ENCODE measurements around the gene ZBTB46.
A peak's percentile ranks its signal among the peaks of the same experiment; 100 is the strongest.

The ZBTB46 gene

GRCh38 chr20:63703976-63704748 lies 126.9 kb downstream of the ZBTB46 start:
- Mint-ChIP-seq H3K4me3 (no peak overlapping the region), H3K9me3 (no peaks in the 10 kb centered on the region)

DNA sequence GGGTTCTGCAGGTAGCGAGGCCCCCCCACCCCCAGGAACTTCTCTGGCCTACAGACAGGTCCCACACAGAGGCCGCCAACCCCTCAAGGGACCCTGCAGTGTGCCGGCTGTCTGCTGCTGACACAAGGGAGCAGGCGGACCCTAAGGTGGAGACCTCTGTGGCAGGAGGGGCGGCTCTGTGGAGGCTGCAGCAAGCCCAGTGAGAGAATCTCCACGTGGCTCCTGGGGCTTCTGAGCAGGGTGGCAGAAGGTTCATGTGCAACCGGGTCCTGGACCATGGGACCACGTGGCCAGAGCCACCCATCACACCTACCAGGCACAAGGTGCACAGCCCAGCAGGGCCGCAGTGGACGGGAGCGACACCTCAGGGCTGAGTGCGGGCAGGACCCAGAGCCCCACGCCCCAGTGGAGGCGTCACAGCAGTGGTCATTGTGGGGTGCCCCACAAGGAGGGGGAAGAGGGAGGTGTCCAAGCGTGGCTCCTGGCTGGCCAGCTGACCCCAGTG lies 127.5 kb downstream of the ZBTB46 start:
- DNase-seq, result peak; percentile 0
- no peak overlapping the region for H3K27ac Mint-ChIP-seq
- no peaks in the 10 kb centered on the region for H3K9me3 Mint-ChIP-seq
- H3K36me3 Mint-ChIP-seq, result peaks cover 13 to 37% of the 10 kb centered on the region in 2 donors
- no peak overlapping the region for H3K4me3 Mint-ChIP-seq
- peaks cover 19 to 45% of the 10 kb centered on the region in 2 donors for H3K4me1 Mint-ChIP-seq
- no peaks in the 10 kb centered on the region for H3K27me3 Mint-ChIP-seq
- ATAC-seq (replicated peaks), result no peak

More at GRCh38 chr20:63703976-63704748, 126.9 kb downstream of the ZBTB46 start:
- peak overlapping the region; percentile 56 for H3K27ac Mint-ChIP-seq
- ATAC-seq (replicated peaks) (no peak), DNase-seq (peak; percentile 0)
- H3K27me3 Mint-ChIP-seq, result no peaks in the 10 kb centered on the region
- H3K36me3 Mint-ChIP-seq, result peaks cover 16 to 42% of the 10 kb centered on the region in 2 donors
- peaks cover 25 to 46% of the 10 kb centered on the region in 2 donors for H3K4me1 Mint-ChIP-seq

DNA sequence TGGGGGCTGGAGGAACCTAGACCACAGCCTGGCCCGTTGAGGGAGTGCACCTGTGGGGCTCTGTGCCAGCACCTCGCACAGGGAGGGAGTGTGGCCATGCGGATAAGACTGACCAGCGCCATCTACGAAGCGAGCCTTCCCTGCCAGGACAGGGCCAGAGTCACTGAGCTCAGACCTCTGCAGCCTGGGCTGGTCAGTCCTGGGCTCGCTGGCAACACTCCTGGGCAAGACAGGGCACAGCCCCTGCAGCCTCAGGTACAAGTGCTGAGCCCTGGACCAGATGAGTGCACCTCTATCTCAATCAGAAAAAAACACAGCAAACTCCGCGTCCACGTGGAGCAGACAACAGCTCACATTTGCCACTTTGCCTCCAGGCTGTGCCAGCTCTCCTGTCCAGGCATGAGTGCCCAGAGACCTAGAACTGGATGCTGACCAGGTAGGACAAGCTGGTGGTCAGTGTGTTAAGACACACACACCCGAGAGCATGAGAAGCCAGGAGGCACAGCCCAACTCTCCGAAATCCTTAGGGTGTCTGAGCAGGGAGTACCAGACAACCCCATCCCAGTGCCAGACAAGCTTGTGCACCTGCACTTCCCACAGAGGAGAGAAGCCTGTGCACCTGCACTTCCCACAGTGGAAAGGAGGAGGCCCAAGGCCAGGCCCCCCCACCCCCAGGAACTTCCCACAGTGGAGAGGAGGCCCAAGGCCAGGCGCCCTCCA lies 128.2 kb downstream of the ZBTB46 start:
- Mint-ChIP-seq H3K36me3 (peaks cover 11 to 36% of the 10 kb centered on the region in 2 donors), H3K27me3 (no peaks in the 10 kb centered on the region), H3K4me3 (no peak overlapping the region), H3K27ac (no peak overlapping the region), H3K9me3 (no peaks in the 10 kb centered on the region), H3K4me1 (peaks cover 19 to 46% of the 10 kb centered on the region in 2 donors)
- DNase-seq (no peak), ATAC-seq (replicated peaks) (no peak)

DNA sequence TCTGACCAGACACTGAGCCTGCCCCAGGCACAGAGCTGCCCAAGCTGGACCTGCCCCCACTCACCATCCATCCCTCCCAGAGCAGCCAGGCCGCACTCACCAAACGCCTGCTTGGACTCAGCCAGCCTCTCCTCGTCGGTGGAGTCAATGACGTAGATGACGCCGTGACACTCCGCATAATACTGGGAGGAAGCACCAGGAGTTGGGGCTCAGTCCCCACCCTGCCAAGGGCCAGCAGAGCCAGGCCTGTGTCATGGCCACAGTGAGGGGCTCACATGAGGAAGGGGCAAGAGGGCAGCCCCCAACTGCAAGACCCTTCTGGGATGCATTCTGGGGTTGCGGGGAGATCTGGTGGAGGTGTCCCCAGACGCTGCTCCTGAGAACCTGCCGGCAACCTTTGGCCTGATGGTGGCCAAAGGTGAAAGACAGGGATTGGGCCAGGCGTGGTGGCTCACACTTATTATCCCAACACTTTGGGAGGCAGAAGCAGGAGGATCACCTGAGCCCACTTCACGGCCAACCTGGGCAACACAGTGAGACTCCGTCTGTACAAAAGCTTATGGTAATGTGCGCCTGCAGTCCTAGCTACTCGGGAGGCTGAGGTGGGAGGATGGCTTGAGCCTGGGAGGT lies 128.9 kb downstream of the ZBTB46 start:
- H3K36me3 Mint-ChIP-seq, result peaks cover 15 to 40% of the 10 kb centered on the region in 2 donors
- peak overlapping the region; percentile 14 for H3K27ac Mint-ChIP-seq
- H3K27me3 Mint-ChIP-seq, result no peaks in the 10 kb centered on the region
- no peak for DNase-seq
- peaks cover 24 to 52% of the 10 kb centered on the region in 2 donors for H3K4me1 Mint-ChIP-seq
- H3K9me3 Mint-ChIP-seq, result no peaks in the 10 kb centered on the region
- H3K4me3 Mint-ChIP-seq, result peak overlapping the region; percentile 25 to 53
- no peak for ATAC-seq (replicated peaks)

DNA sequence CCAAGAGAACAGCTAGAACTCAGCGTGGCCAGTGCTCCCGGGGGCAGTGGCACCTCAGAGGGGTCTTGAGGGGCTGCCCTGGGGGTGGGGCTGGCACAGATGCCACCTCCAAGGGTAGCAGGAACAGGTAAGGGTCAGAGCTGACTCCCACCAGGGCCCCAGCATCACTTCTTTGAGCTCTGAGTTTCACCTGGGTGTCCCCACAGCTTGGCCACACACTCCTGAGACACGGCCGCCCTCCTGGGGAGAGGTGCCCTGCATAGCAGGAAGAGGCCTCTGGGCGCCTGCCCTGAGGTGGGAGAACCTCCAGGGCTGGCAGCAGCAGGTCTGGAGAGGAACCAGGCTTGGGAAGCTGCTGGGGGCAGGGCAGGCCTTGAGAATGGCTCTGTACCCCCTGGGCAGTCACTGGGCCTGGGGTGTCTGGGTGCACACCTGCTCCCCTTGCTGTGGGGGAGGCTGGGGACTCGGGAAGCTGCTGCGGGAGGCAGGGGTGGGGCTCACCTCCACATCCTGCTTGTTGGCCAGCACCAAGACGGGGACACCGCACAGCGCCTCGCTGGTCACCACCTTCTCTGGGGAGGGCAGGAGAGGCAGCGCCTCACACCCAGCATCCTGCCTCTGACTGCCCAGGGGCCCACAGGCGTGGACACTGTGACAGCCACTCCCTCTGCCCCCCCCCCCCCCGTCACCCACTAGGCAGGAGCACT lies 129.6 kb downstream of the ZBTB46 start:
- H3K27ac Mint-ChIP-seq, result peak overlapping the region; percentile 14
- ATAC-seq (replicated peaks) (no peak), DNase-seq (no peak)
- H3K27me3 Mint-ChIP-seq, result no peaks in the 10 kb centered on the region
- no peaks in the 10 kb centered on the region for H3K9me3 Mint-ChIP-seq
- no peak overlapping the region for H3K4me3 Mint-ChIP-seq
- H3K4me1 Mint-ChIP-seq, result peaks cover 19 to 52% of the 10 kb centered on the region in 2 donors
- H3K36me3 Mint-ChIP-seq, result peaks cover 15 to 36% of the 10 kb centered on the region in 2 donors

DNA sequence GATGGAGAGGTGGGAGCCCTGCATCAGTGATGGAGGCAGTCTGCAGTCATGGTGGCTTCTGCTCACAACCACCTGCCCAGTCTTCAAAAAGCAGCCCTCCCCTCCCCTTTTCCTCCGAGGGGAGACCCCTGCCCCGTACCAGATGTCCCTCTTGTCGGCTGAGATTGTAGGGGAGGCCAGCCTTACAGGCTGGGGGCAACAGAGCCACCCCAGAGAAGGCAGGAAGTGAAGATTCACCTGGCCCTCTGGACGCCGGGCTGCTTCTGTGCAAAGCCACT lies 130.1 kb downstream of the ZBTB46 start:
- no peaks in the 10 kb centered on the region for H3K27me3 Mint-ChIP-seq

GRCh38 chr20:63700199-63701050 lies 130.6 kb downstream of the ZBTB46 start:
- ATAC-seq (replicated peaks) (no peak), DNase-seq (no peak)
- Mint-ChIP-seq H3K4me3 (no peak overlapping the region), H3K36me3 (peaks cover 15 to 33% of the 10 kb centered on the region in 2 donors), H3K4me1 (peaks cover 19 to 49% of the 10 kb centered on the region in 2 donors), H3K27ac (peak overlapping the region; percentile 73), H3K27me3 (no peaks in the 10 kb centered on the region), H3K9me3 (no peaks in the 10 kb centered on the region)

More for the DNA sequence above, 130.1 kb downstream of the ZBTB46 start:
- Mint-ChIP-seq H3K36me3 (peaks cover 15 to 36% of the 10 kb centered on the region in 2 donors), H3K4me1 (peaks cover 21 to 52% of the 10 kb centered on the region in 2 donors), H3K4me3 (no peak overlapping the region), H3K27ac (no peak overlapping the region), H3K9me3 (no peaks in the 10 kb centered on the region)
- DNase-seq (no peak), ATAC-seq (replicated peaks) (no peak)

DNA sequence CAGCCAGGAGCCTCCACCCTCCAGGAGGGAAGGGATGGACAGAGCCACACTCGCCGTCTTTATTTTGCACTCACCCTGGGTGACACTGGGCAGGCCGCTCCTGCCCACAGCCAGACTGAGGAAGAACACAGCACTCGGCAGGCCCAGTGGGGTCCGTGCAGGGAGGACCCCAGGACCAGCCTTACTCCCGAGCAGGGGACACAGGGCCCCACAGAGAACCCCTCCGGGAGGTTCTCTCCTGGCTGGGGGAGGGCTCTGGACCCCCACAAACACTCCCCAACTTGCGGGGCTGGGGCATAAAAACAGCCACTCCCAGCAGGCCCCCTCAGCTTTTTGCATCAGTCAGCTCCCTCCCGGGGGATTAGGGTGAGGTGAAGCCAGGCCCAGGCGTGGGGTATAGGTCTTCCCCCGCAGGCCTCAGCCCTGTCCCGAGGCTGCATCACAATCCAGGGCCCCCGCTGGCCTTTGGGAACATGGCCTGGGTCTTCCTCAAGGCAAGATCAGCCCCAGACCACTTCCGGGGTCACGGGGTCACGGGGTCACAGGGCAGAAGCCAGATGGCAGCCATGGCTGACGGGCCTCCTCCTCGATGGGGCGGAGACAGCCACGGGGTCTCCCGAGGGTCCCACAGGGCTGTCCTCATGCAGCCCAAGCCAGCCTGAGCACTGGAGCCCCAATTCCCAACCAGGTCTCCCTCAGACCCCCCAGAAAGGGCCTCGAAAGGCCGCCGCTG lies 131.4 kb downstream of the ZBTB46 start:
- Mint-ChIP-seq H3K27me3 (no peaks in the 10 kb centered on the region), H3K4me1 (peaks cover 17 to 43% of the 10 kb centered on the region in 2 donors), H3K9me3 (no peaks in the 10 kb centered on the region), H3K4me3 (no peak overlapping the region), H3K27ac (peak overlapping the region; percentile 83), H3K36me3 (peaks cover 12 to 26% of the 10 kb centered on the region in 2 donors)
- ATAC-seq (replicated peaks), result no peak
- no peak for DNase-seq

GRCh38 chr20:63698739-63699465 lies 132.2 kb downstream of the ZBTB46 start:
- Mint-ChIP-seq H3K27ac (peak overlapping the region; percentile 83), H3K4me3 (peak overlapping the region in 1 of 2 donors; percentile 37), H3K27me3 (no peaks in the 10 kb centered on the region), H3K36me3 (peaks cover 8 to 27% of the 10 kb centered on the region in 2 donors), H3K9me3 (no peaks in the 10 kb centered on the region), H3K4me1 (peaks cover 17 to 44% of the 10 kb centered on the region in 2 donors)
- DNase-seq (no peak), ATAC-seq (replicated peaks) (peak in 1 of 2 donors; percentile 24)

DNA sequence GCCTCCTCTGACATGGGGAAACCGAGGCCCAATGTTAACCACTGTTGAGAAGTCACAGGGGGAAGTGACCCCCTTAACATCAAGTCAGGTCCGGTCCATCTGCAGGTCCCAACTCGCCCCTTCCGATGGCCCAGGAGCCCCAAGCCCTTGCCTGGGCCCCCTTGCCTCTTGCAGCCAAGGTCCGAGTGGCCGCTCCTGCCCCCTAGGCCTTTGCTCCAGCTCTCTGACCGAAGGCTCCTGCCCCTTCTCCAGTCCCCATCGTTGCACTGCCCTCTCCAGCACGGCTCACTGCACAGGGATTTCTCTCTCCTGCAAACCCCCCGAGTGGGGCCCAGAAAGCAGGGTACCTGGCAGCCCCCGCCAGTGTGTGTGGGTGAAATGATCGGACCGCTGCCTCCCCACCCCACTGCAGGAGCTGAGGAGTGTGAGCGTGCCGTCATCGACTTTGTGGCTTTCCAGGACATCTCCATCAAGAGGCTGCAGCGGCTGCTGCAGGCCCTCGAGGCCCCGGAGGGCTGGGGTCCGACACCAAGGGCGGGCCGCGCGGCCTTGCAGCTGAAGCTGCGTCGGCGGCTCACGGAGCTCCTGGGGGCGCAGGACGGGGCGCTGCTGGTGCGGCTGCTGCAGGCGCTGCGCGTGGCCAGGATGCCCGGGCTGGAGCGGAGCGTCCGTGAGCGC lies 133.1 kb downstream of the ZBTB46 start:
- no peak overlapping the region for H3K4me3 Mint-ChIP-seq
- ATAC-seq (replicated peaks), result no peak
- peaks cover 10 to 32% of the 10 kb centered on the region in 2 donors for H3K36me3 Mint-ChIP-seq
- H3K27ac Mint-ChIP-seq, result peak overlapping the region; percentile 51
- peaks cover 17 to 48% of the 10 kb centered on the region in 2 donors for H3K4me1 Mint-ChIP-seq
- no peaks in the 10 kb centered on the region for H3K27me3 Mint-ChIP-seq
- H3K9me3 Mint-ChIP-seq, result no peaks in the 10 kb centered on the region
- DNase-seq, result no peak

DNA sequence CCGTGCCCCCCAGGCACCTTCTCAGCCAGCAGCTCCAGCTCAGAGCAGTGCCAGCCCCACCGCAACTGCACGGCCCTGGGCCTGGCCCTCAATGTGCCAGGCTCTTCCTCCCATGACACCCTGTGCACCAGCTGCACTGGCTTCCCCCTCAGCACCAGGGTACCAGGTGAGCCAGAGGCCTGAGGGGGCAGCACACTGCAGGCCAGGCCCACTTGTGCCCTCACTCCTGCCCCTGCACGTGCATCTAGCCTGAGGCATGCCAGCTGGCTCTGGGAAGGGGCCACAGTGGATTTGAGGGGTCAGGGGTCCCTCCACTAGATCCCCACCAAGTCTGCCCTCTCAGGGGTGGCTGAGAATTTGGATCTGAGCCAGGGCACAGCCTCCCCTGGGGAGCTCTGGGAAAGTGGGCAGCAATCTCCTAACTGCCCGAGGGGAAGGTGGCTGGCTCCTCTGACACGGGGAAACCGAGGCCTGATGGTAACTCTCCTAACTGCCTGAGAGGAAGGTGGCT lies 133.7 kb downstream of the ZBTB46 start:
- no peaks in the 10 kb centered on the region for H3K9me3 Mint-ChIP-seq
- ATAC-seq (replicated peaks), result peak; percentile 11 to 27
- peaks cover 19 to 46% of the 10 kb centered on the region in 2 donors for H3K4me1 Mint-ChIP-seq
- no peak for DNase-seq
- H3K36me3 Mint-ChIP-seq, result peaks cover 10 to 35% of the 10 kb centered on the region in 2 donors
- H3K4me3 Mint-ChIP-seq, result peak overlapping the region; percentile 50 to 73
- H3K27me3 Mint-ChIP-seq, result no peaks in the 10 kb centered on the region
- peak overlapping the region; percentile 87 for H3K27ac Mint-ChIP-seq

All from stimulated activated naive B cell treated with anti-CD40 and anti-IgM and Interleukin-4, amounts not matched to agents 10 μg/mL and 1 μg/mL and 100 μg/mL, for 72 hours (primary cell).